Activated naive CD8-positive, alpha-beta T cell treated with anti-CD3 and anti-CD28 coated beads, Interleukin-2, amount 50 U/mL, for 16 hours (primary cell): Measurements from ENCODE around the gene MYO1E.

Experiments
- DNase-seq: peaks from one replicate; pipeline ENCODE4 v3.0.0-alpha.2; 2020; ENCODE audit warnings: low read depth, low spot score

Gene MYO1E

DNA sequence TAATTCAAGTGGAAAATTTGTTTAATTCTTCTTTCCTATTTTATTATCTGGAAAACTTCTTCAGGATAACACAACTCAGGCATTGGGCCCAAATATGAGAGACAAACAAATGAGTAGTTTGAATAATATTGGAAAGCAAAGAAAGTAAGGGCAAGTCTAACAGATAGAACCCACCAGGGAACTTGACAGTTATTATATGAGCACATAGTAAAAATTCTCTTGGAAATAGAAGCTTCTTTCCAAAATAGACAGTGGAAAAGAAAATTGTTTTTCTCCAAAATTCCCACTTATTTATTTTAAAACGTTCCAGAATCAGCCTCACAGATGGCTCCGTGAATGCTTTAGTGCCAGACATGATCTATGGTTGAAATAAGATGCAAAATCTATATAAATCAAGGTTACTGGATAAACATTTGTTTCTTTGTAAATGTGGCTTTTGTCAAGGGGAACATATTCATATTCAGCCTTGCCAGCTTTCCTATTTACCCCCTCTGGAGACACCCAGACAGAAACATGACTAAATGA lies 142.1 kb downstream of the MYO1E start:
- DNase-seq, result no peak

DNA sequence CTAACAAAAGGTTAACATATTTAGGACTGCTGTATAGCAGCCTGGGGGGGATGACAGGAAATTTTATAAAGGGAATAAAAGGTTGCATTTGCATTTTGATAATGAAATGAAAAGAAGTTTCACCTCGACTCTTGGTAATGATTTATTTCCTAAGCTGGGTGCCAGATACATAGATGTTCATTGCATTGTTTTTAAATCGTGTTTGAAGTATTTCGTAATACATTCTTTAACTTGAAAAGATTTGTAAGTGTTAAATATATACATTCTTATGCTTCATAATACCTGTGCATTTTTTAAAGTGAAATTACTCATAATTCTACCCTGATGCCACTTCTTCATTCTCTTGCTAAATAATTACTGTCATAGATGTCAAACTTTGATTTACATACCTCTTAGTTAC lies 143.2 kb downstream of the MYO1E start:
- no peak for DNase-seq

DNA sequence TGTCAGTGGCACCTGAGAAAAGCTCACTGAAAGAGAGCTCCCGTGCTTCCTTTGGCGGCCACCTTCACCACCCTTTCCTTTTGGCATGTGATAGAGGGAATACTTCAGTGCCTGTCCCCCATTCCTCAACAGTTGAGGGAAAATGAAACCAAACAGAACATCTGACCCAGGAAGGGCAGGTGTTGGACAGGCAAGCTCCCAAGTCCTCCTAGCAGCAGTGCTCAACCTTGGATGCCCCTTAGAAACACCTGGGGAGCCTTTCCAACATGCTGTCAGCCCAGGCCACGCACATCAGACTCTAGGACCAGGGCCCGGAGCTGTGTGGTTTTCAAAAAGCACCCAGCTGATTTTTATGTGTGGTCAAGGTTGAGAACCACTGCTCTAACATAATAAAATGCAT lies 143.7 kb downstream of the MYO1E start:
- no peak for DNase-seq

DNA sequence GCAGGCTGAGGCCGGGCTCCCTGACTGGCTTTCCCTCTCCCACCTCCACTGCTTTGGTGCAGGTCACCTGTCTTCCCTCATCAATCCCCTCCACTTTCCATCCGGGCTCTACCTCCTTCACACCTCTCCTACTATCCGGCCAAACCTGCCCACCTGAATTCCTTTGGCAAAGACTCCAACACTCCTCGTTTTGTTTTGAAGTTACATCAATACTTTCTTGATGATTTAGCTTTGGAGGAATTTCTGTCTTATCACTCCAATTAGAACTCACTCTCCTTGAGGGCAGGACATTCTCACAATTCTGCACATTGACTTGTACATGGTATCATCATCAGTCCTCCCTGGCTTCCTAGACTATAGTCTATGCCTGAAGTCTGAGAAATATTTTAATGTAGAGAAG lies 145.7 kb downstream of the MYO1E start:
- no peak for DNase-seq

DNA sequence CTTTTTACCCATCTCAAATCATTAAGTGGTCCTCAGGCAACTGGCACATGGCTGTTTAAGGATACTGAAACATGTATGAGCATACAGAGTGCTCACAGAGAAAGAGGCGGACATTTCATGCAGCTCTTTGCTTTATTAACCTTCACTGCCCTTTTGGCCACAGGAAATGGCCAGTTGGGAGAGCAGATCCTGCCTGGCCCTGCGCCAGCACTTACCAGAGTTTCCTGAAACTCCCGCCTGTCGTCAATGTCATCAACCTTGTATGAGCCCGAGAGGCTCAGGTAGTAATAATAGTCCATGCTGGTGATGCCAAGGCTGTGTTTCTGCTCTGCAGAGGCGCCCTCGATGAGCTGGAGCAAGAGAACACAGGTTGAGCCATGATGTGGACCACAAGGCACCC lies 148.2 kb downstream of the MYO1E start:
- DNase-seq, result no peak

DNA sequence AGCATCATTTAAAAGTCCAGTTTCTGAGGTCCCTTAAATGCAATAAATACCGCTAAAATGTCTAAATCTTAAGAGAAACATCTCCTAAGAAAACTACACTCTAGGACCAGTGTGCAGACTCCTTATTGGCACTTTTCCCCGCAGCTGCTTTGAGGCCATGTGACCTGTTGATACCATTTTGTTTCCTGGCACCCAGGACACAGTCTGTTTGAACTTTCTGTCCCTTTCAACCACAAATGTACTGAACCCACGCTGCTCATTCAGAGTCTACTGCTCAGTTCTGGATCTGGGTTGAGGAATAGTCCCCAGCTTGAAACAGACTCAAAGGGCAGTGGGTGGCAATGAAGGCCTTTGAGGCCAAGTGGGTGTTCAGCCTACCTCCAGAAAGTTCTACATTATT lies 148.9 kb downstream of the MYO1E start:
- no peak for DNase-seq

DNA sequence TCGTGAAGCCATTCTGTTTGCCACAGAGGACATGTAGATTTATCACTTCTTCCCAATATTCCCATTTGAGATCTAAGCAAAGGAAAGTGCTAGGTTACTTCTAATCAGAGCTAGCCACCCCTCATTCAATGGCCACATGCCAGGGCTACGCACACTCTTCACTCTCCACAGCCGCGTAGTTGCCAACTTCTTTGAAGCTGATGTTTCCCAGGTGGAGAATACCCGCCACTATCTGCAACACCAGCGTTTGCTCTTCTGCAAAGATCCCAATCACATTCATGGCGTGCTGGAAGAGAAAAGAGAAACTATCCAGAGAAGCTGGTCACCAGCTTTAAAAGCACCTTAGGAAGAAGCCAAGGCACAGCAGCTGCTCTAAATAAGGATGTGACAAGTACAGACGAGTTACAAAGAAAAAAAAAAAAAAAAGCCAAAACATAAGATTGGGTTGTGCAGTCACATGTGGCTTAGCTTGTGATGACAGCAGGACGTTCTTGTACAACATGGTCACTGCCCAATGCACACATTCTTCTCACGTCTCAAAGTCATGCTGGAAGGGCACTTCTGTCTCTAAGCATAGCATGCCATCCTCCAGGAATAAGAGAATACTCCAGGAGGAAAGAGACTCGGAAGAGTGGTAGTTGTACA lies 149.6 kb downstream of the MYO1E start:
- no peak for DNase-seq

DNA sequence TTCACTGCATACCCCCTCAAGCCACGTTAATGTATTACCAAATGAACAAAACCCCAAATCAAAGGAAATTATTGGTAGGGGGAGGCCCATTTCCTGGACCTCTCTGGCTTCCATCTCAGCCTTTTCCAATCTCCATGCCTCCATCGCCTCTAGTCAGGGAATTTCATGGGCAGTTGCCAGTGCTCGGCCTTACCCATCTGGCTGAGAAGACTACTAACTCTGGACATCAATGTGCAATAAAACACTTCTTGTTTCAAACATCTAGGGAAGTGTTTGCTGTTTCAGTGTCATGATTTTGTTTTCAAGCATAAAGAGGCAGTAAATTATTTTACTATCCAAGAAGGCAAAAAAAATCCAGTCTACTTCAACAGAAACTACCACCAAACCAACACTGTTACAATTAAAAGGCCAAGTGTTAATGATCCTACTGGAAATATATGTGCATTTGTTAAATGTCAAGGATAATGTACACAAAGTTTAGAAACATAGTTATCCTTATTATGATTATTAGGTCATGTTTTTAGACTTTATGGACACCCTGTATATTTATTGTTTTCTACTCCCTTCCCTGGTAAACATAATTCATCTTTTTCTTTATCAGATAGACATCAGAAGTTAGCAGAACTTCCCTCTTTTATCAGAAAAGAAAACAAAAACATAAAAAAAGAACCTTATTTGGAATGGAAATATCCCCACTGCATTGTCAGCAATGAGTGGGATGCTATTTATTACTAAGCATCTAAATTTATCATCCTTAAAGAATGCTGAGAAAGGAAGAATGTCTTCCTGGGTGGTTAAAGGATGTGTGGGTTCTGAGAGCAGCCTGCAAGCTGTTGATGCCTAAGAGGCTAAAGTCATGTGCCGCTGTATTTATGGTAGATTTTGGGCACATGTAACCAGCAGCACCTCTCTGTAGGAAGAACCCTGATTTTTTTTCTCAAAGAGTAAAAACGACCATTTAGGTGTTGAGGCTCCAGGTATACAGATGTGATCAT lies 150.9 kb downstream of the MYO1E start:
- DNase-seq, result no peak

DNA sequence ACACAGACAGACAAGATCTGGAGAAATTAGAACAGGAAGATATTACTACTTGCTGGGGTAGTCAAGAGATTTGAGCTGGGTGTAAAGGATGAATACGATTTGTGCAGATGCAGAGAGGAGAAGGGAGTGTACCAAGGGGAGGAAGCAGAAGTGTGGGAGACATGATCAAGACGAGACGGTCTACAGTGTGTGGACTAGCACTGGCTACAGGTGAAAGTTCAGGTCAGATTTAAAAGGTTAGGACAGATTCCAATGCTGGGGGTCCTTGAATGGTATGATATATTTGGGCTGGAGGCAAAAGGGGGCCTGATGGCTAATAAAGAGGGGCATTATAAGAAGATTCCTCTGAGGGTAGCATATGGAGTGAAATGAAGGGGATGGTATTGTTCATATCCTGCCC lies 154.0 kb downstream of the MYO1E start:
- DNase-seq, result no peak

DNA sequence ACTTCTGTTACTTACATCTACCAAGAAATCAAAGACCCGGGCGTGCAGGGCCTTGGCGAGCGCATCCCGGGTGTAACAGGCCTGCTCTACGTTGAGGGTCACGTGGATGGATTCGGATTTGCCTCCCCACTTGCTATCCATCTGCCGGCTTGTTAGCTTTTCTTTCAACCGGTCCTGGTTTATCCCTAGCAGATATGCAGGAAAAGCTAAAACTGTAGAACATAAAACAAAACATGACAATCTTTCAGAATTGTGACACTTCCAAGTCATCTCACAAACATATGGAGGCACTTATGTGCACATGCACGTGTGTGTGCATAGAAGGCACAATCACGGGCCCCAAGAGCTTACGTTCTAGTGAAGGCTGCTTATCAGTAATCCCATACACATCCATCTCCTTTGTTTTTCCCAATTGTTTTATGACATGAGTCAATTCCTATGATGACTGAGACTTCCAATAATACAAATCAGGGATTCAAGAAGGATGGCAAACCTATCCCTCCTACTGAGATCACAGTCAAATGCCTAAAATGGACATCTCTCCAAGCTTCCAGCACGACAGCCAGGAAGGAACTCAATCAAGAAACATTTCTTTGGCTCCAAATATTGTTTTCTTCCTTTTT lies 154.7 kb downstream of the MYO1E start:
- no peak for DNase-seq

DNA sequence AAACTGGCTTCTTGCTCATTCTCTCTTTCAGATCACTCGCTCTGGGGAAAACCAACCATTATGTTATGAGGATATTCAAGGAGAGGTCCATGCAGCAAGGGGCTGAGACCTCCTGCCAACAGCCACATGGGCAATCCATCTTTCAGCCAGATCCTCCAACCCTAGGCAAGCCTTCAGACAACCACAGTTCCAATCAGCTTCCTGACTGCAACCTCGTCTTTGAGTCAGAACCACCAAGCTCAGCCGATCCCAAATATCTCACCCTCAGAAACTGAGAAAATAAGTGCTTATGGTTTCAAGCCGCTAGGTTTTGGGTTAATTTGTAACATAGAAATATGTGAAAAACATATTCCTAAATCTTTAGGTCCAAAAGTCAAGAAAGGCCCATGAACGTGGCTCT lies 155.8 kb downstream of the MYO1E start:
- no peak for DNase-seq

DNA sequence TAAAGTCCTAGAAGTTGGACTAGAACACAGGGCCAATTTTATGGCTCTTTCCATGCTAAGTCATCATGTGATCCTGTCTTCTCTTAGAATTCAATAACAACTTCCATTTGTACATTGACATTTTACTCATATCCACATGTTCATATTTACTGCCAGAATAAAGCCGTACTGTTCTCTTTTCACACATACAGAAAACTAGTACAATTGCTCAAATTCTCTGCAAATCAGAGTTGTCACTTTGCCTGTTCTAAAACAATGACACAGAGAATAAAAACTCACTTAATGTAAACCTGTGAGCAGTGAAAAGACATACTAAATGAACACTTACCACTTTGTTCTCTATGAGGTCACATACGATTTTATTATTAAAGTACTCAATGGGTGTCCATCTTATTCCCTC lies 162.5 kb downstream of the MYO1E start:
- no peak for DNase-seq

DNA sequence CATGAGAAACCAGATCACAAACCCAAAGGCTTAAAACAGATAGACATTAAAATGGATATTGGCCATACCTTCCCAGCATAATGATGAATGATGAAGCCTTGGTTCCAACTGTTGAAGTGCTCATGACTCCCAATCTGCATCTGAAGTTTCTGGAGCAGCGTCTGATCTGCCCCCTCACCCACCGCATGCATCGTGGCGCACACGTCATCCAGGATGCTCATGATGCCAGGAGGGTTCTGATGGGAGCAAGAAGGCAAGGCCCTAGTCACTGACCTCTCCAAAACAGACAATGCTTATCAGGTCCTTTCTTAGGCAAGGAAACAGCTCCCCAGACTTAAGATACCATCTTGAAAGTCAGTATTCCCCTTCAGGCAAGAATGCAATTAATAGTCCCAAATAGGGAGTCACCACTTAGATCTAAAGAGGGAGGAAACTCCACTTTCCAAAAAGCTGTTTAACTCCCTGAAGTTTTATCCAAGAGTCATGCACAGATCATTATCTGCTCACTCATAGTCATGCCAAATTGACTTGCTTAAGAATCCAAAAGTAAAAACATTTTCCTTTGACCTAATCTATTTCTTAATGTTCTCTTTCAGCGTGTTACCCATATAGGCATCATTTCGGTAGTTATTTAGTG lies 163.9 kb downstream of the MYO1E start:
- no peak for DNase-seq

DNA sequence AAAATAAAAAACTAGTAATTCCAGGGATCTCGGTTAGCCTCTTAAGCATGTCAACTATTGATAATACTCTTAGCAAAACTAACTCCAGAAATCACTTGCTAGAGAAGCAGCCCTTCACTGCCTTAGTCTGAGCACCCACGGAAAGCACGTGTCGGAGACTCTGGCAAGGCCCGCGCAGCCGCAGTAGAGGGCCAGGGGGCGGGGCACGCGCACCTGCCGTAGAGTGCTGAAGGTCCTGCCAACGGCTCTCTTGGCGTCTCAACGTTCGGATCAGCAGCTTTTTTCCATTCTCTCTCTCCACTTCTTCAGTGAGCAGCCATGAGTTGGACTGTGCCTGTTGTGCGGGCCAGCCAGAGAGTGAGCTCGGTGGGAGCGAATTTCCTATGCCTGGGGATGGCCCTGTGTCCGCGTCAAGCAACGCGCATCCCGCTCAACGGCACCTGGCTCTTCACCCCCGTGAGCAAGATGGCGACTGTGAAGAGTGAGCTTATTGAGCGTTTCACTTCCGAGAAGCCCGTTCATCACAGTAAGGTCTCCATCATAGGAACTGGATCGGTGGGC lies 166.0 kb downstream of the MYO1E start, which contains the start of gene LDHAL6B:
TSS of gene LDHAL6B (plus strand) at position 221 of the 561 bp plus-strand sequence. CDS start at position 319, 98 bp downstream.
- no peak for DNase-seq

DNA sequence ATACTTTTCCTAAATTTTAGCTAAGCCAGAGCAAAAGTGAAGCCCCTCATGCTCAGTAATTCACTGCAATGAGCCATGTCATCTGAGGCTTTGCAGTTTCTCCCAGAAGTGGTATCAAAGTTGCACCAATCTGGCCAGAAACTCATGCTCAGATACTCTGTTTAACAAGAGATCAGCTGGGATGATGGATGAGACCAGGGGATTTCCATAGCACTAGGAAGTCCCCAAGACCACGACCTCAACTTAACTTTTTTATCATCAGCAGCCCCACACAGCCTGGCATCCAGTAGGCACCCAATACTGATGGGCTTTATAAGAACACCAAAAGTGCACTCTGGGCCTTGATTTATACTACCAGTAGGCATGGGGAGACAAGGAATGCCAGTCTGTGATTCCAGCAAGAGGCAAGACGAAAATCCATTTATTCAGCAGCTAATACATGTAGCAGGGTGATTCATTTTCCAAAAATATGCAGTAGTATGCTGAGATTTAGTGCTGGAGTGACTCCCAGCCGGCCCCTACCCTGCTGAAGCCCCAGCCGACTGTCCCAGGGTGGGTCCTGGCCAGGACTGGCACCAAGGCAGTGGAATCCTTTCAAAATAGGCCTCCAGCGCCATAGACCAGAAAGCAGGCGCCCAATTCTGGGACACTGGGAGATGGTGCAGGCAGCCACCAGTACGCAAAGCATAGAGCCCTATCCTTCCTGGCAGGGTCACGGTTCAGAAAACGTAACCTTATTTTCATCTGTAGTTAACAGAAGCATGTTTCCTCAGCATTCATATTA lies 166.6 kb downstream of the MYO1E start:
- DNase-seq, result no peak

DNA sequence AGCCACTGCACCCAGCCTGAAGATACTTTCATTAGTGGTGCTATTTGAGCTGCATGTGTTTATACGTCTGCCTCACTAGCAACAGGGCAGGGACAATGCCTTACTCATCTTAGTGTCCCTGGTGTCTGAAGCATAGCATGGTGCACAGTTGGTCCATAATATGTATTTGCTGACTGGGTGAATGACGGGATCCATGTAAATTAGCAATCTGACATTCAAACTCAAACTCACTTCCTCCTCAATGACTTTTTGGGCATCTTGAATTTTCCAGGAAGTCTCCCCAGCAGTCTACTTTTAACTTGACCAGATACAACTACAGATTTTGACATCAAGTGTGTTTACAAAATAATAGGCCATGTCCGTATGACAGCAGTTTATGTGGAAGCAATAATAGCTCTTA lies 169.0 kb downstream of the MYO1E start:
- no peak for DNase-seq

DNA sequence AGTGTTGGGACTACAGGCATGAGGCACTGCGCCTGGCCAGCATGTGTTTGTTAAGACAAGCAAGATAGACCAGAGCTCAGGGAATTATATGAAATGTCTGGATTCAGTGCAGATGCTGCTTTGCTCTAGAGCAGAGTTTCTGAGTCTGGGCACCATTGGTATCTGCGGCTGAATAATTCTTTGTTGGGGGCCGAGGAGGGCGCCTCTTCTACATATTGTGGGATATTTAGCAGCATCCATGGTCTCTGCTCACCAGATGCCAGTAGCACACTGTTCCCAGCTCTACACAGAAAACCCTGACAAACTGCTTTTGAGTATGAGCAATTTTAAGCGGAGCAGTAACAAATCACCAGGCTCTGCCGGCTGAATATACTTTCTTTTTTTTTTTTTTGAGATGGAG lies 169.7 kb downstream of the MYO1E start:
- no peak for DNase-seq

DNA sequence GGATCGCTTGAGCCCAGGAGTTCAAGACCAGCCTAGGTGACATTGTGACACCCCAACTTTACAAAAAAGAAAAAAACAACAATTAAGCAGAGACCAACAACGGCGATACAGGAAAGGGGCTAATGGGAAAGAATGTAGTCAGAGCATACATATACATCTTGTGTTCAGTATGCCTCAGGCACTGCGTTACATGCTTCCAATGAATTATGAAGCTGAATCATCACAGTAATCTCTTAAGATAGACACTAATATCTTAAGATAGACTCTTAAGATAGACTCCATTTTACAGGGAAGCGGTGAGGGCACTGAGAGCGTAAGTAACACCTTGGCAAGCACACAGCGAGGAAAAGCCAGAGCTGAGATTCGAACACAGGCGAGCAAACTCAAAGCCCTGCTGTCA lies 172.1 kb downstream of the MYO1E start:
- DNase-seq, result no peak

DNA sequence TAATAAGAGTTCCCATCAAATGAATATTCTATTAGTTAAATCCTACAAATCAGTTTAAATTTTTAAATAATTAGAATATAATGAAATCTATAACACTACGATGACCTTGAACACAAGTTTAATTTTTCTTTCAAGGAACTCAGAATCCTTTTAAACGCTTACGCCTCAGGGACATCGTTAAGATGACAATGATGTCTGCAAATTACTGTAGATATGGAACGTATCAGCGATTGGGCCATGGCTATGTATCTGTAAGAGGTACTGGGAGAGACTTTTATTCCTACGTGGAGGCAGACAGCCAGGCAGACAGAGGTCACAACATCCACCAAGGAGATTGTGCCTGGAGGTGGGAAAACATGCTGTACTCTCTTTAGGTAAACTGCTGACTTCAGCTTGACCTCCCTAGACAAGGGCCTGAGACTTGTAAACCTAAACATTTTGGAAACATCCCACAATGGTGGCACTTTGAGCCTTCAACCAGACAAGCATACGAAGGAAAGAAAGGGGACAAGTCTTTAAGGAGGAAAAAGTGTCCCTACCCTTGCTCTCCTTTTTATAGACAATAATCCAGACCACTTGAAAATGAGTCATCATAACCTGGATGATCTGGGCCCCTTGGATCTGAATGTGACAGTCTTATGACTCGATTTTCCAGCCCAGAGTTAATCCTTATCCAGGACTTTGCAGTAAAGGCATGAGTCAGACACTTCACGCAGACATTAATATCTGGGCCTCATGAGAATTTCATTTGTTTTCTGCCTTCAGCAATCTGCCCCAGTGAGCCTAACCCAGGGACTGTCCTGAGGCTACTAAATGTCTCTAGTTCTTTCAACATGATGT lies 172.8 kb downstream of the MYO1E start:
- no peak for DNase-seq

DNA sequence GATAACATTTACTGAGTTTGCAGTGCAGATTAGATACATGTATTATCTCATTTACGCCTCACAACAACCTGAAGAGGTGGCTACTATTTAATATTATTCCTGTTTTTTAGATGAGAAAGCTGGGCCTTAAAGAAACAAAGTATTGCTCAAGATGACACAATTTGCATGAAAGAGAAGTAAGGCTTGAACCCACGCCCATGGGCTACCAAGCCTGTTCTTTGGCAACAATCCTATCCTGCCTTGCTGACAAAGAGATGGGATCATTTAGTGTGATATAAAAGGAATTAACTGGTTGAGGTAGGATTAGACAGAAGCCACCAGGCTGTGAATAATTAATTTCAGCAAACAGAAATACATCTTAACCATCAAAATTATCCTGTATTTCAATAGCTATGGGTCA lies 175.2 kb downstream of the MYO1E start:
- DNase-seq, result no peak
